K562 (cell line): ENCODE measurements around the gene EXOG. TPM values are rescaled to one million over a fixed set of nuclear protein-coding genes. Genes with fewer than 3 reads are reported as not detected.

Experiments
- ATAC-seq: fragments of 200-7000 bp; cut with Tn5 transposase; 3 replicates; pipeline ENCODE4 v1.9.1; 2020; ENCODE audit warnings: moderate library complexity
- BruUV-seq: library from RNA; stranded (reverse); fragments of 400-500 nt; replicated peaks from 2 replicates; lab custom pipeline; 2021; lab: Mats Ljungman, UMichigan
- CTCF ChIA-PET: fragments of 300-600 bp; formaldehyde crosslinking; extraction: SDS; loops from one replicate; lab custom pipeline; 2021; ENCODE audit warnings: low intra/inter-chr PET ratio; lab: Yijun Ruan, JAX
- POLR2A ChIA-PET: fragments of 300-600, 350-650 bp; sonication (Branson Sonifier 250); formaldehyde crosslinking; extraction: SDS; loops from one replicate; lab custom pipeline; 2021; ENCODE audit warnings: antibody characterized with exemption, inconsistent platforms; lab: Yijun Ruan, JAX
- DNase-seq, 4 experiments: peaks; one replicate each; pipeline versions ENCODE4 v3.0.0 to v3.0.0-alpha.2; 2011 to 2018; ENCODE audit warnings: low spot score in 3 of 4, mixed read lengths in 3 of 4; ENCODE audit errors: extremely low read depth in 1 of 4
- FAIRE-seq: peaks from 2 replicates; lab custom pipeline; 2011; peaks lifted over from hg19 to GRCh38; lab: Jason Lieb, UNC
- H2AFZ ChIP-seq: 2 replicates; pipeline ENCODE4 v1.6.0; 2011; ENCODE audit warnings: low read depth, low read length, control low read depth, inconsistent platforms
- H3K27ac ChIP-seq: fragments of 200-600 bp; 3 replicates; pipeline ENCODE4 v1.8.0; 2011; ENCODE audit warnings: low read depth, mild to moderate bottlenecking, control low read depth, inconsistent platforms, low read length, moderate library complexity, mixed read lengths; ENCODE audit errors: extremely low read depth
- H3K27me3 ChIP-seq, 2 experiments: fragments of 300-600 bp in 1 of 2; 2 replicates in 1 of 2; 3 replicates in 1 of 2; pipeline versions ENCODE4 v1.6.0 to v1.8.0; 2011; ENCODE audit warnings: inconsistent platforms in 2 of 2, low read length in 2 of 2, mild to moderate bottlenecking in 1 of 2, mixed read lengths in 1 of 2, moderate library complexity in 1 of 2; ENCODE audit not compliant: control insufficient read depth in 2 of 2, insufficient read depth in 2 of 2
- H3K36me3 ChIP-seq: fragments of 300-600 bp; 3 replicates; pipeline ENCODE4 v1.8.0; 2011; ENCODE audit warnings: mild to moderate bottlenecking, low read length, inconsistent platforms; ENCODE audit not compliant: control insufficient read depth, insufficient read depth
- H3K4me1 ChIP-seq, 2 experiments: fragments of 200-600 bp in 1 of 2; replicated peaks in 1 of 2; 2 replicates in 1 of 2; 3 replicates in 1 of 2; pipeline versions ENCODE4 v1.5.1 to v1.8.0; 2011; ENCODE audit warnings: inconsistent platforms in 2 of 2, low read length in 2 of 2, mild to moderate bottlenecking in 1 of 2, mixed read lengths in 1 of 2, moderate library complexity in 1 of 2; ENCODE audit not compliant: control insufficient read depth in 2 of 2, insufficient read depth in 2 of 2
- H3K4me2 ChIP-seq: 2 replicates; pipeline ENCODE4 v1.6.1; 2011; ENCODE audit warnings: low read length, control low read depth, inconsistent platforms, mixed read lengths; ENCODE audit not compliant: insufficient read depth
- H3K4me3 ChIP-seq: fragments of 200-600 bp; sonication (generic), shearing (Covaris generic); 2 replicates; pipeline ENCODE4 v1.5.1; 2016; ENCODE audit warnings: control low read depth, inconsistent platforms
- H3K79me2 ChIP-seq: fragments of 200-600 bp; 3 replicates; pipeline ENCODE4 v1.8.0; 2011; ENCODE audit warnings: low read length, inconsistent platforms; ENCODE audit not compliant: control insufficient read depth, insufficient read depth
- H3K9ac ChIP-seq, 2 experiments: 2 replicates each; pipeline versions ENCODE4 v1.6.0 to v1.6.1; 2011; ENCODE audit warnings: low read depth in 2 of 2, low read length in 2 of 2, control low read depth in 1 of 2, inconsistent platforms in 1 of 2, mild to moderate bottlenecking in 1 of 2, mixed read lengths in 1 of 2; ENCODE audit not compliant: insufficient read depth in 1 of 2
- H3K9me1 ChIP-seq: one replicate; pipeline ENCODE4 v1.6.0; 2011; ENCODE audit warnings: inconsistent platforms, mild to moderate bottlenecking, low read length, moderate library complexity; ENCODE audit not compliant: control insufficient read depth, insufficient read depth
- H3K9me3 ChIP-seq: replicated peaks from 2 replicates; pipeline ENCODE4 v1.5.1; 2011; ENCODE audit warnings: low read depth, low read length, inconsistent platforms; ENCODE audit not compliant: control insufficient read depth, insufficient read depth
- H4K20me1 ChIP-seq: replicated peaks from 2 replicates; pipeline ENCODE4 v1.6.1; 2011; ENCODE audit warnings: low read length, inconsistent platforms, mixed read lengths; ENCODE audit not compliant: control insufficient read depth, insufficient read depth
- FOSL1 ChIP-seq: fragments of 200-800 bp; sonication (Bioruptor generic); conservative IDR thresholded peaks from 2 replicates; pipeline ENCODE4 v1.6.1; 2016; ENCODE audit warnings: missing genetic modification characterization, missing compliant biosample characterization
- FOXM1 ChIP-seq, 2 experiments: fragments of 450-650 bp in 1 of 2; sonication (generic) in 1 of 2; formaldehyde crosslinking in 1 of 2; IDR thresholded peaks; 2 replicates each; pipeline versions ENCODE4 v1.6.1 to v1.9.0; 2017 to 2022; ENCODE audit warnings: low read depth in 2 of 2, mild to moderate bottlenecking in 2 of 2, missing genetic modification reagents in 1 of 2, moderate library complexity in 1 of 2
- JUN ChIP-seq, 2 experiments: sonication (generic) in 1 of 2; formaldehyde crosslinking in 1 of 2; IDR thresholded peaks; 2 replicates each; pipeline versions ENCODE4 v1.6.1 to v1.8.0; 2012 to 2022; ENCODE audit warnings: borderline replicate concordance in 2 of 2, mild to moderate bottlenecking in 2 of 2, improper control_type of control experiment in 1 of 2, low read depth in 1 of 2, low read length in 1 of 2, missing genetic modification reagents in 1 of 2
- JUND ChIP-seq, 2 experiments: IDR thresholded peaks; 2 replicates in 1 of 2; 3 replicates in 1 of 2; pipeline ENCODE4 v1.6.1; 2011; ENCODE audit warnings: borderline replicate concordance in 2 of 2, low read depth in 2 of 2, low read length in 2 of 2, improper control_type of control experiment in 1 of 2, missing biosample characterization in 1 of 2, missing genetic modification characterization in 1 of 2, missing genetic modification reagents in 1 of 2
- RFX5 ChIP-seq: IDR thresholded peaks from 2 replicates; pipeline ENCODE4 v1.6.1; 2011; ENCODE audit warnings: low read depth, mild to moderate bottlenecking, improper control_type of control experiment, low read length
- TAL1 ChIP-seq: fragments of 450-650 bp; IDR thresholded peaks from 2 replicates; pipeline ENCODE4 v1.6.1; 2016; ENCODE audit warnings: mild to moderate bottlenecking
- ZKSCAN1 ChIP-seq: fragments of 150-350 bp; IDR thresholded peaks from 2 replicates; pipeline ENCODE4 v1.6.1; 2016; ENCODE audit warnings: low read depth, low read length
- WGBS: fragments of 100-300 bp; shearing (Covaris generic); methylation state at CpG from one replicate; pipeline ENCODE4 v1.1.6; 2016; ENCODE audit warnings: low coverage, mixed read lengths; ENCODE audit not compliant: insufficient coverage; ENCODE audit errors: missing lambda C conversion rate; 5-methylcytosine and 5-hydroxymethylcytosine counted together
- in situ Hi-C: fragments of 300-500 bp; cut with MboI; formaldehyde crosslinking; loops from 4 replicates; pipeline ENCODE4 v1.15.0; 2018; ENCODE audit warnings: inconsistent platforms, mixed read lengths
- intact Hi-C: fragments of 100-400 bp; cut with micrococcal nuclease; formaldehyde crosslinking; loops from 2 replicates; pipeline ENCODE4 v1.14.2; 2022
- polyA plus RNA-seq, 8 experiments: library from polyadenylated mRNA; depleted of rRNA in 4 of 8; stranded (reverse) in 5 of 8; unstranded in 3 of 8; fragments of >200 nt; fragmentation: Nextera tagmentation in 2 of 8; fragmentation: Illumina TruSeq in 1 of 8; extraction: Ambion mirVana in 2 of 8; extraction: Trizol in 1 of 8; gene quantifications; 2 replicates each; pipeline versions ENCODE4 v1.2.1 to v1.2.3, GENCODE V29; 2011 to 2014; ENCODE audit warnings: inconsistent platforms in 1 of 8, missing spikeins in 1 of 8
- total RNA-seq, 7 experiments: library from RNA; depleted of rRNA in 6 of 7; stranded (reverse); fragments of >200 nt in 6 of 7; fragmentation: Illumina TruSeq in 2 of 7; extraction: Trizol in 2 of 7; gene quantifications; 2 replicates each; pipeline versions ENCODE4 v1.2.1 to v1.2.3, GENCODE V29; 2011 to 2021; ENCODE audit warnings: low replicate concordance in 1 of 7
- TF ChIP-seq, protein P1 (sequence below), 2 experiments: fragments of 450-650 bp in 1 of 2; sonication (generic) in 1 of 2; formaldehyde crosslinking in 1 of 2; IDR thresholded peaks in 1 of 2; conservative IDR thresholded peaks in 1 of 2; 2 replicates each; pipeline versions ENCODE4 v1.6.1 to v1.8.1; 2016 to 2023; ENCODE audit warnings: mild to moderate bottlenecking in 2 of 2, moderate library complexity in 2 of 2, inconsistent platforms in 1 of 2, missing genetic modification reagents in 1 of 2

EXOG gene
- total and polyA plus RNA-seq, 9 of the 15 experiments (the other 6 are each of a cell fraction or from before 2014, with no cell fraction given): 10.8 to 21.7 (median 14.8) TPM

DNA sequence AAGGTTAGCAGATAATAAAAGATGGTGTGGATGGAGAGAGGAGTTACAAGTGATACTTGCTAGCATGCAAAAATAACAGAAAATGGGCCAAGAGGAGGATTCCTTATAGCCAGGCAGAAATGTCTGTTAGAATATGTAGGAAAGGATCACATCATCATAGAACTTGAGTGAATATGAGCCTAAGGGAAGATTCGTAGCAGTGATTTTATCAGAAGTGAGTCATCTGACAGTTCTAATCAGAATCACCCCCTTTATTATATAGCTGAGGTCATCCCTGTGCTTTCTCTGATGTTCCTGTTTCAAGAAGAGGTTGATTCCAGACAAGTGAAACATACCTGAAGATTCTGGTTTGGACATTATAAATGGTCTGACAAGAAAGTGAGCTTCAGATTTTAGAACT, 22.9 kb downstream of the EXOG start:
- ATAC-seq (no peak), FAIRE-seq (no peak), DNase-seq (no peak)
- intact Hi-C loops: no loop called here
- Histone ChIP-seq H3K27ac (no peak overlapping the region), H3K4me2 (no peak overlapping the region), H3K4me3 (no peak overlapping the region), H3K79me2 (no peaks in the 10 kb centered on the region), H3K4me1 (no peaks in the 10 kb centered on the region), H3K9ac (no peak overlapping the region), H2AFZ (no peak overlapping the region), H3K9me1 (no peaks in the 10 kb centered on the region), H3K36me3 (peaks cover 7% of the 10 kb centered on the region; the same call in 2 of the 3 replicates), H3K9me3 (no peaks in the 10 kb centered on the region), H3K27me3 (no peaks in the 10 kb centered on the region), H4K20me1 (no peaks in the 10 kb centered on the region)
- no peak for TF ChIP-seq FOXM1 (IDR thresholded peaks at IDR 0.05; ENCODE audit: low read depth)
- no peak for TF ChIP-seq FOXM1 (CRISPR knock-in tag; IDR thresholded peaks at IDR 0.05; ENCODE audit: low read depth)
- TF ChIP-seq RFX5: no peak
- TF ChIP-seq FOSL1 (tag): peak; percentile 76
- TF ChIP-seq JUND (IDR thresholded peaks at IDR 0.05; ENCODE audit: borderline replicate concordance, low read depth, low read length): peak; percentile 70; the same call in 1 of the 2 replicates
- peak; percentile 75 for TF ChIP-seq JUND (tag; IDR thresholded peaks at IDR 0.05; ENCODE audit: borderline replicate concordance, low read depth, low read length)
- TF ChIP-seq, protein P1, sequence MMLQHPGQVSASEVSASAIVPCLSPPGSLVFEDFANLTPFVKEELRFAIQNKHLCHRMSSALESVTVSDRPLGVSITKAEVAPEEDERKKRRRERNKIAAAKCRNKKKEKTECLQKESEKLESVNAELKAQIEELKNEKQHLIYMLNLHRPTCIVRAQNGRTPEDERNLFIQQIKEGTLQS (IDR thresholded peaks at IDR 0.05): peak; percentile 79
- TF ChIP-seq, protein P1 (CRISPR knock-in tag; conservative IDR thresholded peaks at IDR 0.05): no peak
- no peak for TF ChIP-seq ZKSCAN1
- TF ChIP-seq JUN (IDR thresholded peaks at IDR 0.05; ENCODE audit: borderline replicate concordance, low read depth, low read length): peak; percentile 55; the same call in 1 of the 2 replicates
- TF ChIP-seq JUN (CRISPR knock-in tag; IDR thresholded peaks at IDR 0.05; ENCODE audit: borderline replicate concordance): no peak
- TF ChIP-seq TAL1: no peak
- ChIA-PET CTCF (interaction anchor here (1.1 to 1.3 kb wide), 2 partner anchors 19 to 512 kb away, joined by 3 to 4 read pairs; no protein-coding TSS in a partner anchor), POLR2A (interaction anchor here (0.6 to 1.3 kb wide), 4 partner anchors 8 to 711 kb away, joined by 3 read pairs; no protein-coding TSS in a partner anchor)
- 17% methylated on average over 1 of the region's 1 CpG for WGBS
- BruUV-seq: no TSS peak
- in situ Hi-C loops: no loop called here
